Stimulated activated CD4-positive, alpha-beta T cell treated with anti-CD3 and anti-CD28 coated beads, Interleukin-12 subunit alpha, Interleukin-12 subunit beta, amount 100 ng/mL, for 24 hours (primary cell): Measurements from ENCODE around the gene COL9A3.
"Not testable (repeated sequence)": the region's sequence is repeated elsewhere in the genome, so short reads cannot be mapped to it uniquely, and the experiment has no call there.

Experiments
- DNase-seq, 2 experiments: peaks; one replicate each; pipeline ENCODE4 v3.0.0-alpha.2; 2020; ENCODE audit warnings: low read depth in 2 of 2

The COL9A3 gene

GRCh38 chr20:62835931-62836861, 19.3 kb downstream of the COL9A3 start:
- no peak for DNase-seq

DNA sequence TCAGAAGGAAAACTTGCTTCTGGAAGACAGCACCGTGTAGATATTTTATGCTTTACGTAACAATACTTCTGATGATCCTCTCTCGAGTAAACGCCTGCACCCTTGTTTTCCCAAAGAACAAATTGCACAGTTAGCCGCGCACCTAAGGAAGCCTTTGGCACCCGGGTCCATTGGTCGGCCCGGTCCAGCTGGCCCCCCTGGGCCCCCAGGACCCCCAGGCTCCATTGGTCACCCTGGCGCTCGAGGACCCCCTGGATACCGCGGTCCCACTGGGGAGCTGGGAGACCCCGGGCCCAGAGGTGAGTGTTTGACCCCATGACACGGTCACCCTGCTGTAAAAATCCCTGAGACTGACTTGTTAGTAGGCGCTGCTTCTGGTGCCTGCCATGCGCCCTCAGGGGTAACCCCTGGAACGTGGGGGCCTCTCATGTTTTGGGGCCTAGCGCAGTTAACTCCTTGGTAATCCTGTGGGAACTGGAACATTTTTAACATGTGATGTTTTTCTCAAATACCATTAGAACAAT, 20.2 kb downstream of the COL9A3 start:
- no peak for DNase-seq

DNA sequence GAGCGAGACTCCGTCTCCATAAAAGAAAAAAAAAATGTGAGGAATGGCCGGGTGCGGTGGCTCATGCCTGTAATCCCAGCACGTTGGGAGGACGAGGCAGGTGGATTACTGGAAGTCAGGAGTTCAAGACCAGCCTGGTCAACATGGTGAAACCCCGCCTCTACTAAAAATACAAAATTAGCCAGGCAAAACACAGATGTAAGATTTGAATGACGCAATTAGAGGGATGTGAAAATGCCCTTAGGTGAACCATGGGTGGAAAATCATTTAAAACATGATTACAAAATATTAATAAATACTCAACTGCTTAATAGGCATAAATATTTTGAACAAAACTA, 20.9 kb downstream of the COL9A3 start:
- no peak for DNase-seq

DNA sequence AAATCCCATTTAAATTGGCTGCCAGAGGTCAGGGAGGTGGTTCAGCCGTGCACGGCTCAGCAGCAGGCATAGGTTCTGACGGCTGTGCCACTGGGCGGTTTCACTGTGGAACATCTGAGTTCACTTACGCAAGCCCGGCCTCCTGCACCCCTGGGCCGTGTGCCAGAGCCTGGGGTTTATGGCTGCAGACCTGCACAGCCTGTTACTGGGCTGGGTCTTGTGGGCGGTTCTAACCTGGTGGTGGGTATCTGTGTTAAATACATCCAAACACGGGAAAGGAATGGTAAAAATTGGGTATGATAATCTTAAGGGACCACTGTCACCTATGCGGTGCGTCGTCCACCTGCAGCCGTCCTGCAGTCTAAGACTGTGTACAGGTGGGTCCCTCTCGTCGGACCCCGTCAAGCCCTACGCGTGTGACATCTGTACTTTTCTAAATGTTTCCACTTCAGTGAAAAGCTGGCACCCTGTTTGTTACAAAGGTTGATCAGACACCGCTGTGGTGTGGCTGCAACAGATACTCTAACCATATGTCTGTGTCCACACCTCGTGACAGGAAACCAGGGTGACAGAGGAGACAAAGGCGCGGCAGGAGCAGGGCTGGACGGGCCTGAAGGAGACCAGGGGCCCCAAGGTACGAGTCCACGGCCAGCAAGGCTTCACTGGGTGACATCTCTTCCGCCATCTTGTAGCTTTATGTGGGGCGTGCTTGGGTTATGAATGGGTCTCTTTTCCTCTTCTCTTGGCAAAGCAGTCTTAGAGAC, 21.5 kb downstream of the COL9A3 start:
- no peak for DNase-seq

- DNase-seq: no peak
Observed at GRCh38 chr20:62839261-62839660, 22.4 kb downstream of the COL9A3 start.

DNA sequence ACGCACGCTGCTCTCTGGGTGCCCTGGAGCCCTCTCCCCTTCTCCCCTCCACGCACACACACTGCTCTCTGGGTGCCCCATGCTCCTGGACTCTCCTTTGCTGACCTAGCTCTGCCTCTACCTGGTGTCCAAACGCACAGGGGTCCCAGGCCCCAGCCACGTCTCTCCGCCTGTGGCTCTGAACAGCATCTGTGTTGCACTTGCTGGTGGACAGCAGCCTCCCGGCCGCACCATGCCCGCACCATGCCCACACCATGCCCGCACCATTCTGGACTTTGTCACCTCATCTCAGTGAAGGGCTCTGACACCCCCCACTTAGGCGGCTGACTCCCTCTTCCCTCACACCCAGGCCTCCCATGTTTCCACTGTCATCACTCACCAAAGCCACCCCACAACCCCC, 23.0 kb downstream of the COL9A3 start:
- no peak for DNase-seq

DNA sequence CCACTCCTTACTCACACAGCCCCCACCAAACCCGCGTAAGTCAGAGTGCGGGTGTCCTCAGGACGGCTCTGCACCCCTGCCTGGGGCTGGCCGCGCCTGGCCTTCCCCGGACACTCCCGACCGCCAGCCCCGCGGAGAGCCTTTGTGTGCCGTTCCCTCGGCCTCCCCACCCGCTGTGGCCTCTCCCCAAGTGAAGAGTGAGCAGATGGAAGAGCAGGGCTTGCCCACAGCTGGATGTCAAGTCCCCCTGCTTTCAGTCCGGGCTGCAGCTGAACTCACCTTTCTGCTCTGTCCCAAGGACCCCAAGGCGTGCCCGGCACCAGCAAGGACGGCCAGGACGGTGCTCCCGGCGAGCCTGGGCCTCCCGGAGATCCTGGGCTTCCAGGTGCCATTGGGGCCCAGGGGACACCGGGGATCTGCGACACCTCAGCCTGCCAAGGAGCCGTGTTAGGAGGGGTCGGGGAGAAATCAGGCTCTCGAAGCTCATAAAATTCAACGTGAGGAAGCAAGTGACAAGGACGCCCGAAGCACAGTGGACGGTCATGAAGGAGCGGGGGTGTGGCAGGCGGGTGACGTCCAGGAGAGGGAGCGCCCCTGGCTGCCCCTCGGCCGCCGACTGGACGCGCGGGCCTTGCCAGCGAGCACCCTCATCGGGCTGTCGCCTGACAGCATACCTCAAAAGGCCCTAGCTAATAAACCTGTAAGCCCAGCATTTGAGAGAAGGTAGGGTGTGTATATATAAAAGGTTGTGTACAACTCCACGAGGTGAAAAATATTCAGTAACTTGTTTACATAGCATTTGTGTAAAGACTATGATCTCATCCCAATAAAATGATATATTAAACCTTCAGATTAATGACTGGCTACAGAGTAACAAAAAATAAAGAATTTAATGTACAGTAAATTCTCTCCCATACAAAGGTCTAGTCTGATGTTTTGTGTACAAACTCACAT, 23.7 kb downstream of the COL9A3 start:
- no peak for DNase-seq

DNA sequence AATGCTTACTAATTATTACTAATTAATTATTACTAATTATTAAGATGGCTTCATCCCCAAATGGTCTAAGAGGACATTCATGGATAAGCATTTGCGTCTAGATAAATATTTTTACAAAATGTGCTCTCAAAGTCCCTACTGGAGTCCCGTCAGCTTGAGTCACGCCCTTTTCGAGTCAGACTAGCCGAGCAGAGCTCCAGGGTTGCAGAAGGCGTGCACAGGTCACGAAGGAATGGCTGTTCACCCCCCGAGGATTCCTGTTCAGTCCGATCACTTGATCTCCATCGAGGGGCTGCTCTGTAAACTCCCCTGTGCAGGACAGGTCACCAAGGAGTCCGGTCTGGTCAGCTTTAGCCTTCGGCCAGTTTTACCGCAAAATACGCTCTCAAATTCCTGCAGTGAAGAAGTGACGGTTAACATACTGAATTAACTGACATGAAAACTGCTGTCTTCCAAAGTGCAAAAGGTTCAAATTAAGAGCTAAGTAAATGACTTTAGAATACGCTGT, 24.9 kb downstream of the COL9A3 start:
- DNase-seq: no peak

GRCh38 chr20:62843656-62844055, 26.8 kb downstream of the COL9A3 start:
- DNase-seq: no peak

- no peak for DNase-seq
Observed at GRCh38 chr20:62844182-62844581, 27.3 kb downstream of the COL9A3 start.

DNA sequence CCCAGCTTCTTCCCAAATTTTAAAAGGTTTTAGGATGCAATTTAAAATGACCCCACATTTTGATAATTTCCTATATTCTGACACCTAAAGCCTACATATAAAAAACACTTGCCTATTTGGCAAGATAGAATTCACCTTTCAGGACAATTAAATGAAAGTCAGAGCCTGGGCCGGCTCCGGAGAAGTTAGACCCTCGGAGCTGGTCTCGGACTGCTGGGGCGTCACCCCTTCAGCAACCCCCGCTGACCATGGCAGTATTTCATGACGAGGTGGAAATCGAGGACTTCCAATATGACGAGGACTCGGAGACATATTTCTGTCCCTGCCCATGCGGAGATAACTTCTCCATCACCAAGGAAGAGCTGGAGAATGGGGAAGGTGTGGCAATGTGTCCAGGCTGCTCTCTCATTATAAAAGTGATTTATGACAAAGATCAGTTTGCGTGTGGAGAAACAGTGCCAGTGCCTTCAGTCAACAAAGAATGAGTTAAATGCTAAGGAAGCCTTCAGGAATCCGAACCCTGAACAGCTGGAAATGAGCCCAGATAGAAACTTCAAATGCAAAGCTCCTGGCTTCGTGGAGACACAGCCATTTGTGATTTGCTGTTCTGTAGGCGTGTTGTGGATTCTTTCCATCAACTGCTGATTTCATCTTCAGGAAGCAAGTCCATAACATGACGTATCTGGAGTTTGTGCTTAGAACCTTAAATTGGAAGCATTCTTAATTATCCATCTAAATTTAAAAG, 28.7 kb downstream of the COL9A3 start:
- DNase-seq: no peak

GRCh38 chr20:62846166-62846890, 29.5 kb downstream of the COL9A3 start:
- no peak for DNase-seq

DNA sequence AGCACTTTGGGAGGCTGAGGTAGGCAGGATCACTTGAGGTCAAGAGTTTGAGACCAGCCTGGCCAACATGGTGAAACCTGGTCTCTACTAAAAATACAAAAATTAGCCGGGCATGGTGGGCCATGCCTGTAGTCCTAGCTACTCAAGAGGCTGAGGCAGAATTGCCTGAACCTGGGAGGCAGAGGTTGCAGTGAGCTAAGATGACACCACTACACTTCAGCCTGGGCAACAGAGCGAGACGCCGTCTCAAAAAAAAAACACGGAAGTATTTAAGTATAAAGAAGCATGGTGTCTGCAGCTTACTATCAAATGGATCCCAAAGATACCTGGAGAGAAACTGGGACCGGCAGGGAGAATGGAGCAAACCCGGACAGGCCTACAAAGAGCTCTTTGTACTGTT, 32.1 kb downstream of the COL9A3 start:
- not testable (repeated sequence) for DNase-seq

GRCh38 chr20:62849431-62849830, 32.6 kb downstream of the COL9A3 start:
- DNase-seq: no peak

GRCh38 chr20:62850333-62850974, 33.6 kb downstream of the COL9A3 start:
- DNase-seq: no peak

DNA sequence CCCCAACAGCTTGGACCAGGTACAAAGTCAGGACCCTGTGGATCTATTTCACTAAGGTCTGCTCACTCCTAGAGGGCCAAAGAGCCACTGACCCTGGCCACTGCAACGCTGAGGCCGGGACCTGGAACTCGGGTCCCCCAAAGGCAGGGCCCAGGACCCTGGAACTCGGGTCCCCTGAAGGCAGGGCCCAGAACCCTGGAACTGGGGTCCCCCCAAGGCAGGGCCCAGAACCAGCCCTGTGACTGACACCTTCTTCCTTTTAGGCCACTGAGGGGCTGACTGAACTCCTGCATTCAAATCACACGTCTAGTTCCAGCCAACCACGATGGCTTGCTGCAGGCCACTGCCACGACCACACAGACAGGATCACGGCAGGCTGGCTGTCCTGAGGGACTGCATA, 35.3 kb downstream of the COL9A3 start:
- no peak for DNase-seq

- no peak for DNase-seq
Observed at GRCh38 chr20:62852841-62853240, 36.0 kb downstream of the COL9A3 start.

- not testable (repeated sequence) for DNase-seq
Observed at GRCh38 chr20:62853304-62853703, 36.5 kb downstream of the COL9A3 start.

DNA sequence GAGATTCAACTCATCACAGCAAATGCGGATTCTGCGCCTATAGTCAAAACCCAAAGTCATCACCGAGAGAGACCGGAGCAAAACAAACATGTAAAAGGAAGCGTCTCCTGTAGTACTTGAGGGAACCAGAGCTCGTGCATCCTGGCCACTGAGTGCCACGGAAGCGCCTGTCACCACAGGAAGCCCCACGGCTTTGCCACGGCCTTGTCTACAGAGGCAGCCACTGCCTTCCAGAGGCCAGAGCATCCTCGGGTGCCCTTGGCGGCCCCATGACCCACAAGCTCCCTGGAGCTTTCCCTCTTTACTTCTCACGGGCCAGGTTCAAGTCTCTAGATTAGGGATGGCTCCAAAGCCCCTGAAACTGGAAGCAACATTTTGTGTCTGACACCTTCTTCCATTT, 37.3 kb downstream of the COL9A3 start:
- DNase-seq: no peak

DNA sequence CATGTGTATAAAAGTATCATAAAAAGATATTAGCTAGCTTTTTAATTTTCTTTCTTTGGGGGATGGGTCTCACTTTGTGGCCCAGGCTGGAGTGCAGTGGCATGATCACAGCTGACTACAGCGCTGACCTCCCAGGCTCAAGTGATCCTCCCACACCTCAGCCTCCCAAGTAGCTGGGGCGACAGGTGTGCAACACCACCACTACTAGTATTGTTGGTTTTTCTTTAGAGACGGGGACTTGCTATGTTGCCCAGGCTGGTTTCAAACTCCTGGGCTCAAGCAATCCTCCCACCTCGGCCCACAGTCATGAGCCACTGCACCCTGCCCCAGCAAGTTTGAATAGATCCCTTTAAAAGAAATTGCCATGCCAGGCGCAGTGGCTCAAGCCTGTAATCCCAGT, 38.3 kb downstream of the COL9A3 start:
- no peak for DNase-seq
